ENCODE results near the gene COL19A1. TPM values are rescaled to one million over a fixed set of nuclear protein-coding genes. Genes with fewer than 3 reads are reported as not detected.

COL19A1 gene
- total and polyA plus RNA-seq, 2 of the 13 experiments (the other 11 are each of a cell fraction or from before 2014, with no cell fraction given): not detected

DNA sequence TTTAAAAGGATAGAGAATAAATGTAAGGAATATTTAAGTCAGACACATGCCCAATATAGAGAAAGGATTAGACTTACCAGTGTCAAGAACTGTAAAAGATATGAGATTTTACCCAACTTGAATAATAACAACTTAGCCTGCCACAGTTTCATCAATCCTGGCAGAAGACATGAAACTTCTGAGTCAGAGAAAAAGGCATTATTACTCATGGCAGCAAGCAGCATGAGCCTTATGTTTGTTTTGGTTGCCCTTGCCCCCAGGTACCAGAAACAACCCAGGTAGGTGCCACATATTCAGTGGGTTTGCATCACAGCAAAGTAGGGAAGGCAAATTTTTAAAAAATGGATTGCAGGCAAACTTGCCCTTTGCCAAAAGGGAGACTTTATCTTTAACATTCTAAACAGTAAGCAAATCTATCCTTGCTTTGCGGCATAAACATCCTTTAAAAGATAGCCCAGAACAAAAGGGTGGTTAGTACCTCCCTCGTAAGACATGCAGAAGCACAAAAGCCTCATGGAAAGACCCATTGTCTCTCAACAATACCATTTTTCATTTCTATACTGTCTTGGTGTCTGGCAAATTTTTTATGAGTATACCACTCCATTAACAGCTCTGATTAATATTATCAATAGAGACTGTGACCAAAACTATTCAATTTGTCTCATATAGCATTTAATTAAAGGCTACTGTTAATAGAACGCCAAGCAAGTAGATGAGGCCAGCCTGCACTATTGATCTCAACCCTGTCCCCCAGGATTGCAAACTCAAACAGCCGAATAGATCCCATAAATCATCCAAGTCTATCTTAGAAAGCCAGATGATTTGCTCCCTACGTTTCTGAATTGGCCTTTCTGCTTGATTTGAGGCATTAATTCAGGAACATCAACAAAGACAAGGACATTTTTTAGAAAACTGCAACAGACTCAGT, 185.1 kb downstream of the COL19A1 start (continued):
- no peak for TF ChIP-seq TCF7 (IDR thresholded peaks at IDR 0.05; ENCODE audit: low read depth)
- TF ChIP-seq KAT8 (CRISPR knock-in tag; IDR thresholded peaks at IDR 0.05): no peak
- TF ChIP-seq, protein P1, sequence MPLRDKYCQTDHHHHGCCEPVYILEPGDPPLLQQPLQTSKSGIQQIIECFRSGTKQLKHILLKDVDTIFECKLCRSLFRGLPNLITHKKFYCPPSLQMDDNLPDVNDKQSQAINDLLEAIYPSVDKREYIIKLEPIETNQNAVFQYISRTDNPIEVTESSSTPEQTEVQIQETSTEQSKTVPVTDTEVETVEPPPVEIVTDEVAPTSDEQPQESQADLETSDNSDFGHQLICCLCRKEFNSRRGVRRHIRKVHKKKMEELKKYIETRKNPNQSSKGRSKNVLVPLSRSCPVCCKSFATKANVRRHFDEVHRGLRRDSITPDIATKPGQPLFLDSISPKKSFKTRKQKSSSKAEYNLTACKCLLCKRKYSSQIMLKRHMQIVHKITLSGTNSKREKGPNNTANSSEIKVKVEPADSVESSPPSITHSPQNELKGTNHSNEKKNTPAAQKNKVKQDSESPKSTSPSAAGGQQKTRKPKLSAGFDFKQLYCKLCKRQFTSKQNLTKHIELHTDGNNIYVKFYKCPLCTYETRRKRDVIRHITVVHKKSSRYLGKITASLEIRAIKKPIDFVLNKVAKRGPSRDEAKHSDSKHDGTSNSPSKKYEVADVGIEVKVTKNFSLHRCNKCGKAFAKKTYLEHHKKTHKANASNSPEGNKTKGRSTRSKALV (CRISPR knock-in tag; IDR thresholded peaks at IDR 0.05): no peak
- TF ChIP-seq, protein P2, sequence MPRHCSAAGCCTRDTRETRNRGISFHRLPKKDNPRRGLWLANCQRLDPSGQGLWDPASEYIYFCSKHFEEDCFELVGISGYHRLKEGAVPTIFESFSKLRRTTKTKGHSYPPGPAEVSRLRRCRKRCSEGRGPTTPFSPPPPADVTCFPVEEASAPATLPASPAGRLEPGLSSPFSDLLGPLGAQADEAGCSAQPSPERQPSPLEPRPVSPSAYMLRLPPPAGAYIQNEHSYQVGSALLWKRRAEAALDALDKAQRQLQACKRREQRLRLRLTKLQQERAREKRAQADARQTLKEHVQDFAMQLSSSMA (CRISPR knock-in tag; IDR thresholded peaks at IDR 0.05): no peak
- no peak for TF ChIP-seq PHF8 (CRISPR knock-in tag; IDR thresholded peaks at IDR 0.05)
- no peak for TF ChIP-seq SCMH1 (CRISPR knock-in tag; IDR thresholded peaks at IDR 0.05; ENCODE audit: borderline replicate concordance)
- no peak for TF ChIP-seq JARID2 (CRISPR knock-in tag; IDR thresholded peaks at IDR 0.05; ENCODE audit: insufficient replicate concordance)
- no peak for TF ChIP-seq ZNF431 (CRISPR knock-in tag; IDR thresholded peaks at IDR 0.05; ENCODE audit: borderline replicate concordance, low read depth)
- TF ChIP-seq MIER2 (CRISPR knock-in tag; IDR thresholded peaks at IDR 0.05): no peak
- TF ChIP-seq, protein P3, sequence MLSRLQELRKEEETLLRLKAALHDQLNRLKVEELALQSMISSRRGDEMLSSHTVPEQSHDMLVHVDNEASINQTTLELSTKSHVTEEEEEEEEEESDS (CRISPR knock-in tag; IDR thresholded peaks at IDR 0.05; ENCODE audit: borderline replicate concordance): no peak
